HG03457 (cell line): ENCODE results near the gene CRTAC1.
"Not testable (repeated sequence)": the region's sequence is repeated elsewhere in the genome, so short reads cannot be mapped to it uniquely, and the experiment has no call there.

ENCODE experiments used
- ATAC-seq: cut with Tn5 transposase; IDR thresholded peaks from one replicate; pipeline ENCODE4 v1.9.1; 2021; ENCODE audit warnings: moderate number of reproducible peaks; ENCODE audit not compliant: unreplicated experiment

Gene CRTAC1

GRCh38 chr10:97849687-97850402, 180.6 kb downstream of the CRTAC1 start, which contains the start of gene GOLGA7B:
TSS of gene GOLGA7B (plus strand) at chr10:97849843. CDS start at chr10:97850304, 461 bp downstream.
- ATAC-seq, result no peak

GRCh38 chr10:97849103-97849686, 181.2 kb downstream of the CRTAC1 start:
- ATAC-seq, result no peak

GRCh38 chr10:97844678-97845077, 185.7 kb downstream of the CRTAC1 start:
- ATAC-seq, result no peak

- not testable (repeated sequence) for ATAC-seq
These were observed 186.4 kb downstream of the CRTAC1 start for GRCh38 chr10:97843972-97844371.

- no peak for ATAC-seq
These were observed 187.1 kb downstream of the CRTAC1 start for GRCh38 chr10:97843281-97843671.

GRCh38 chr10:97842656-97843280, 187.7 kb downstream of the CRTAC1 start:
- ATAC-seq, result no peak

GRCh38 chr10:97842114-97842513, 188.3 kb downstream of the CRTAC1 start:
- ATAC-seq, result not testable (repeated sequence)

GRCh38 chr10:97841166-97841565, 189.3 kb downstream of the CRTAC1 start:
- not testable (repeated sequence) for ATAC-seq

- ATAC-seq, result no peak
These were observed 192.3 kb downstream of the CRTAC1 start for GRCh38 chr10:97838091-97838490.

- no peak for ATAC-seq
These were observed 194.0 kb downstream of the CRTAC1 start for GRCh38 chr10:97836446-97836845.

- ATAC-seq, result no peak
These were observed 199.2 kb downstream of the CRTAC1 start for GRCh38 chr10:97831259-97831658.

GRCh38 chr10:97830064-97830463, 200.4 kb downstream of the CRTAC1 start:
- no peak for ATAC-seq

- no peak for ATAC-seq
These were observed 201.7 kb downstream of the CRTAC1 start for GRCh38 chr10:97828721-97829120.

- no peak for ATAC-seq
These were observed 202.6 kb downstream of the CRTAC1 start for GRCh38 chr10:97827702-97828291.

- no peak for ATAC-seq
These were observed 203.5 kb downstream of the CRTAC1 start for GRCh38 chr10:97826892-97827291.

- no peak for ATAC-seq
These were observed 205.2 kb downstream of the CRTAC1 start for GRCh38 chr10:97825020-97825760.

- ATAC-seq, result no peak
These were observed 206.7 kb downstream of the CRTAC1 start for GRCh38 chr10:97823734-97824133.

GRCh38 chr10:97822261-97822687, 208.1 kb downstream of the CRTAC1 start:
- no peak for ATAC-seq

GRCh38 chr10:97821308-97822038, 208.9 kb downstream of the CRTAC1 start:
- no peak for ATAC-seq

GRCh38 chr10:97820096-97820704, 210.2 kb downstream of the CRTAC1 start:
- no peak for ATAC-seq
